ENCODE measurements around the gene SCGB2A2.

SCGB2A2 gene

DNA sequence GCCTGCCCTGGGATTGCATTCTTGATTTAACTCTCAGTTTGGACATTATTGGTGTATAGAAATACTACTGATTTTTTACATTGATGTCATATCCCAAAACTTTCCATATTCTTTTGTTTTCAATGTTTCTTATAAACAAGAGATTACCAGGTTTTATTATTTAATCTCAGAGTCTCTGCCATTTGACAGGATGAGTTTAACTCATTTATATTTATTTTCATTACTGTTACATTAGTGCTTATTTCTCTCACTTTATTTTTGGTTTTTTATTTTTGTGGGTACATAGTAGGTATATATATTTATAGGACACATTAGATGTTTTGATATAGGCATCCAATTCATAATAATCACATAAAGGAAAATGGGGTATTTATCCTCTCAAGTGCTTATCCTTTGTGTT lies 38.0 kb downstream of the SCGB2A2 start:
- no peak for DNase-seq

DNA sequence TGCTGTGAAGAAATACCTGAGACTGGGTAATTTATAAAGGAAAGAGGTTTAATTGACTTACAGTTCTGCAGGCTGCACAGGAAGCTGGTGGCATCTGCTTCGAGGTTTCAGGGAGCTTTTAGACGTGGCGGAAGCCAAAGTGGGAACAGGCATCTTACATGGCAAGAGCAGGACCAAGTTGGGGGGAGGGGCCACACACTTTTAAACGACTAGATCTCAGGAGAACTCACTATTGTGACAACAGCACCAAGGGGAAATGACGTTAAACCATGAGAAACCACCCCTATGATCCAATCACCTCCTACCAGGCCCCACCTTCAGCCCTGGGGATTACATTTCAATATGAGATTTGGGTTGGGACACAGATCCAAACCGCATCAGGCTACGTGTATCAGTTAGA lies 40.0 kb downstream of the SCGB2A2 start:
- DNase-seq: no peak

DNA sequence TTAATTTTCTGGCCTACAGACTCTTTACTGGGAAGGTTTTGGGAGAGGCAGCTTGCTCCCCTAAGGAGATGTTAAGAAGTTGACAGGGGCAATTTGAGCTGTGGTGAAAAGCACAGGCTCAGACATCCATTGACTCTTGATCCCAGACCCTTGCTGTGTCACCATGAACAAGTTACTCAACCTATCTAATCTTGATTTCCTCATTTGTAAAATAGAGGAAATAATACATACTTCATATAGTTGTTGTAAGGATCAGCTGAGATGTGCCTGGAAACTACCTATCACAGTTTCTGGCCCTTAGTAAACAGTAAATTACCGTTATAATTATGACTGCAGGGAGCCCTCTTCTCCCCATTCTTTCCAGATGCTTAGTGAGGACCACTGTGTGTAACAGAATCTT lies 45.5 kb downstream of the SCGB2A2 start:
- no peak for DNase-seq

- DNase-seq: no peak
Observed at GRCh38 chr11:62322524-62322923, 52.6 kb downstream of the SCGB2A2 start.
